Esophagus squamous epithelium (tissue), 5 donors: Measurements from ENCODE around the gene RAP1A. TPM values are rescaled to one million over a fixed set of nuclear protein-coding genes. Genes with fewer than 3 reads are reported as not detected.

Experiments used
- DNase-seq: peaks from one replicate; lab custom pipeline; 2025; lab: John Stamatoyannopoulos, UW
- H3K27ac ChIP-seq, 4 donors: fragments of 200-600 bp; sonication (generic); one replicate each; pipeline ENCODE4 v1.5.1; 2016 to 2019; ENCODE audit warnings: mild to moderate bottlenecking in 1 of 4
- H3K27me3 ChIP-seq, 4 donors: fragments of 200-600 bp; sonication (generic); 1 replicate in 3 of 4; 2 replicates in 1 of 4; pipeline versions ENCODE4 v1.5.1 to v1.6.0; 2017 to 2021; ENCODE audit warnings: antibody characterized with exemption in 1 of 4
- H3K36me3 ChIP-seq, 3 donors: fragments of 200-600 bp; sonication (generic); one replicate each; pipeline ENCODE4 v1.5.1; 2016 to 2019
- H3K4me1 ChIP-seq, 3 donors: fragments of 200-600 bp; sonication (generic); one replicate each; pipeline ENCODE4 v1.5.1; 2017 to 2019
- H3K4me3 ChIP-seq, 4 donors: fragments of 200-600 bp; sonication (generic); 1 replicate in 3 of 4; 2 replicates in 1 of 4; pipeline ENCODE4 v1.5.1; 2016 to 2019; ENCODE audit warnings: mild to moderate bottlenecking in 2 of 4, moderate library complexity in 1 of 4
- H3K9me3 ChIP-seq, 3 donors: fragments of 200-600 bp; sonication (generic); one replicate each; pipeline ENCODE4 v1.5.1; 2016 to 2019
- CTCF ChIP-seq, 6 experiments: fragments of 450-650 bp in 4 of 6; fragments of 200-600 bp in 2 of 6; sonication (generic) in 2 of 6; IDR thresholded peaks; one replicate each; pipeline ENCODE4 v1.5.1; 2016 to 2019; ENCODE audit warnings: antibody characterized with exemption in 6 of 6, mild to moderate bottlenecking in 4 of 6, moderate library complexity in 4 of 6
- POLR2A ChIP-seq, 4 donors: fragments of 450-650 bp; IDR thresholded peaks; one replicate each; pipeline ENCODE4 v1.6.1; 2017; ENCODE audit warnings: antibody characterized with exemption in 4 of 4, mild to moderate bottlenecking in 4 of 4, moderate library complexity in 3 of 4
- WGBS, 2 donors: methylation state at CpG; one replicate each; pipeline ENCODE4 v1.1.5; 2018; 5-methylcytosine and 5-hydroxymethylcytosine counted together
- intact Hi-C: fragments of 100-400 bp; cut with DNase I; formaldehyde crosslinking; loops from one replicate; pipeline ENCODE4 v1.15.0; 2022
- total RNA-seq, 4 donors: library from RNA; depleted of rRNA; stranded (reverse); fragments of >200 nt; gene quantifications; one replicate each; pipeline ENCODE4 v1.1.0, GENCODE V29; 2016
- donor health status: DM: yes; HTN: yes; CAD: no.

RAP1A gene
- total RNA-seq, 4 donors from 2014 or later: 24.3 to 111 (median 43.3) TPM

- no peaks in the 10 kb centered on the region for H3K27me3 ChIP-seq
- H3K36me3 ChIP-seq: no peaks in the 10 kb centered on the region
- intact Hi-C loops: no loop called here
- H3K27ac ChIP-seq: peak overlapping the region in 3 of 4 donors; percentile 5 to 28 (median 13)
- no peaks in the 10 kb centered on the region for H3K9me3 ChIP-seq
- no peak overlapping the region for H3K4me3 ChIP-seq
- 75 to 86% methylated on average over 2 of the region's 2 CpGs for WGBS, 2 donors
- peaks cover 0 to 21% (median 3%) of the 10 kb centered on the region in 3 donors for H3K4me1 ChIP-seq
- no peak for DNase-seq
- no peak for TF ChIP-seq CTCF (IDR thresholded peaks at IDR 0.05)
- TF ChIP-seq POLR2A (IDR thresholded peaks at IDR 0.05): no peak
These were observed 131.3 kb downstream of the RAP1A start for GRCh38 chr1:111750856-111751255.

- Histone ChIP-seq H3K9me3 (no peaks in the 10 kb centered on the region), H3K4me1 (peaks cover 0 to 19% (median 6%) of the 10 kb centered on the region in 3 donors), H3K4me3 (no peak overlapping the region), H3K36me3 (no peaks in the 10 kb centered on the region), H3K27me3 (no peaks in the 10 kb centered on the region), H3K27ac (no peak overlapping the region)
- intact Hi-C loops: no loop called here
- TF ChIP-seq POLR2A (IDR thresholded peaks at IDR 0.05) (no peak), CTCF (IDR thresholded peaks at IDR 0.05) (no peak)
- DNase-seq: no peak
- WGBS, 2 donors: 46 to 50% methylated on average over 2 of the region's 2 CpGs
These were observed 132.5 kb downstream of the RAP1A start for GRCh38 chr1:111751906-111752575.

GRCh38 chr1:111754984-111755330 lies 135.4 kb downstream of the RAP1A start:
- intact Hi-C loops: no loop called here
- Histone ChIP-seq H3K4me3 (peak overlapping the region; percentile 79 to 90 (median 84)), H3K27ac (peak overlapping the region; percentile 86 to 96 (median 92)), H3K36me3 (peaks cover 0 to 20% (median 0%) of the 10 kb centered on the region in 3 donors), H3K4me1 (peaks cover 0 to 33% (median 6%) of the 10 kb centered on the region in 3 donors), H3K27me3 (no peaks in the 10 kb centered on the region), H3K9me3 (no peaks in the 10 kb centered on the region)
- WGBS, 2 donors: 0 to 1% methylated on average over 12 of the region's 12 CpGs
- peak; percentile 15 for DNase-seq
- no peak for TF ChIP-seq POLR2A (IDR thresholded peaks at IDR 0.05)
- TF ChIP-seq CTCF (IDR thresholded peaks at IDR 0.05): no peak

GRCh38 chr1:111755331-111756123 lies 135.9 kb downstream of the RAP1A start, which contains the start of gene DDX20:
Gene DDX20 (plus strand): TSS chr1:111755901. CDS start chr1:111755925, 24 bp downstream.
- Histone ChIP-seq H3K9me3 (no peaks in the 10 kb centered on the region), H3K36me3 (peaks cover 0 to 26% (median 0%) of the 10 kb centered on the region in 3 donors), H3K4me3 (peak within 1 kb of the TSS; percentile 79 to 90 (median 84)), H3K4me1 (peaks cover 0 to 33% (median 6%) of the 10 kb centered on the region in 3 donors), H3K27ac (peak within 1 kb of the TSS; percentile 86 to 96 (median 92)), H3K27me3 (no peaks in the 10 kb centered on the region)
- WGBS, 2 donors: 1% methylated on average over 30 to 43 of the region's 67 CpGs
- intact Hi-C loops: no loop called here
- TF ChIP-seq CTCF (IDR thresholded peaks at IDR 0.05) (peak; percentile 77 to 99 (median 92)), POLR2A (IDR thresholded peaks at IDR 0.05) (peak in 2 of 4 donors; percentile 44 to 59)
- peak; percentile 83 for DNase-seq

GRCh38 chr1:111756124-111756513 lies 136.5 kb downstream of the RAP1A start:
- Histone ChIP-seq H3K4me3 (peak overlapping the region; percentile 79 to 90 (median 84)), H3K27ac (peak overlapping the region; percentile 86 to 96 (median 92)), H3K36me3 (peaks cover 0 to 32% (median 0%) of the 10 kb centered on the region in 3 donors), H3K27me3 (no peaks in the 10 kb centered on the region), H3K9me3 (no peaks in the 10 kb centered on the region), H3K4me1 (peaks cover 0 to 33% (median 6%) of the 10 kb centered on the region in 3 donors)
- intact Hi-C loops: no loop called here
- 1 to 3% methylated on average over 4 to 17 of the region's 35 CpGs for WGBS, 2 donors
- TF ChIP-seq POLR2A (IDR thresholded peaks at IDR 0.05) (no peak), CTCF (IDR thresholded peaks at IDR 0.05) (no peak)
- no peak for DNase-seq
